ENCODE data around the gene SAP130.

The SAP130 gene

GRCh38 chr2:128064353-128064752 lies 36.5 kb upstream of the SAP130 start:
- no peaks in the 10 kb centered on the region for H3K79me1 ChIP-seq (ENCODE audit: low read depth, low read length)
- no peak overlapping the region for H3K4ac ChIP-seq (ENCODE audit: low read length)
- no peak overlapping the region for H2BK120ac ChIP-seq (ENCODE audit: low read depth, low read length)
- H3K27me3 ChIP-seq (ENCODE audit: control insufficient read depth in 3 of 3, insufficient read depth in 3 of 3, low read depth in 1 of 3, low read length in 3 of 3) = no peaks in the 10 kb centered on the region
- H3K18ac ChIP-seq (ENCODE audit: low read length) = no peak overlapping the region
- no peak overlapping the region for H2BK15ac ChIP-seq (ENCODE audit: low read length)
- no peaks in the 10 kb centered on the region for H3K36me3 ChIP-seq (replicated peaks in 1 of 2; ENCODE audit: control insufficient read depth in 2 of 2, insufficient read depth in 2 of 2, low read length in 2 of 2)
- H3K4me2 ChIP-seq (ENCODE audit: insufficient read depth, low read length, poor library complexity, severe bottlenecking) = no peak overlapping the region
- no peak overlapping the region for H3K14ac ChIP-seq (ENCODE audit: low read length)
- H2BK5ac ChIP-seq (ENCODE audit: low read length) = no peak overlapping the region
- no peak overlapping the region for H2AFZ ChIP-seq (ENCODE audit: low read length)
- no peaks in the 10 kb centered on the region for H3K4me1 ChIP-seq (ENCODE audit: control insufficient read depth in 2 of 2, insufficient read depth in 1 of 2, low read depth in 1 of 2, low read length in 2 of 2)
- H4K8ac ChIP-seq (ENCODE audit: low read depth, low read length) = no peak overlapping the region
- no peak overlapping the region for H2AK5ac ChIP-seq (ENCODE audit: low read depth, low read length)
- H2BK12ac ChIP-seq (ENCODE audit: low read length) = no peak overlapping the region
- no peak for DNase-seq (ENCODE audit: low spot score)
- H4K91ac ChIP-seq (ENCODE audit: low read depth, low read length, poor library complexity) = no peak overlapping the region
- no peak overlapping the region for H3K4me3 ChIP-seq (ENCODE audit: low read length in 2 of 2)
- no CpG with 5 or more reads among the region's 1 CpG for WGBS, 2 donors (ENCODE audit: extremely low coverage in 2 of 2, insufficient read length in 2 of 2, insufficient replicate concordance in 1 of 2)
- no peak overlapping the region for H3K9ac ChIP-seq (ENCODE audit: low read depth, low read length, poor library complexity)
- H3K27ac ChIP-seq (replicated peaks; ENCODE audit: low read length) = no peak overlapping the region
- H3K23ac ChIP-seq (ENCODE audit: low read depth, low read length, poor library complexity) = no peak overlapping the region
- H3K9me3 ChIP-seq (replicated peaks in 1 of 2; ENCODE audit: control insufficient read depth in 2 of 2, insufficient read depth in 1 of 2, low read depth in 1 of 2, low read length in 2 of 2) = no peaks in the 10 kb centered on the region

GRCh38 chr2:128062571-128062970 lies 34.7 kb upstream of the SAP130 start:
- Histone ChIP-seq H2BK5ac (ENCODE audit: low read length) (no peak overlapping the region), H2AK5ac (ENCODE audit: low read depth, low read length) (no peak overlapping the region), H3K36me3 (replicated peaks in 1 of 2; ENCODE audit: control insufficient read depth in 2 of 2, insufficient read depth in 2 of 2, low read length in 2 of 2) (no peaks in the 10 kb centered on the region), H3K14ac (ENCODE audit: low read length) (no peak overlapping the region), H3K9ac (ENCODE audit: low read depth, low read length, poor library complexity) (no peak overlapping the region), H3K27me3 (ENCODE audit: control insufficient read depth in 3 of 3, insufficient read depth in 3 of 3, low read depth in 1 of 3, low read length in 3 of 3) (no peaks in the 10 kb centered on the region), H4K91ac (ENCODE audit: low read depth, low read length, poor library complexity) (no peak overlapping the region), H3K4me1 (ENCODE audit: control insufficient read depth in 2 of 2, insufficient read depth in 1 of 2, low read depth in 1 of 2, low read length in 2 of 2) (peaks cover 0 to 3% of the 10 kb centered on the region in 2 donors), H2AFZ (ENCODE audit: low read length) (no peak overlapping the region), H3K4me2 (ENCODE audit: insufficient read depth, low read length, poor library complexity, severe bottlenecking) (no peak overlapping the region), H3K4ac (ENCODE audit: low read length) (no peak overlapping the region), H3K9me3 (replicated peaks in 1 of 2; ENCODE audit: control insufficient read depth in 2 of 2, insufficient read depth in 1 of 2, low read depth in 1 of 2, low read length in 2 of 2) (no peaks in the 10 kb centered on the region), H3K27ac (replicated peaks; ENCODE audit: low read length) (no peak overlapping the region), H3K4me3 (ENCODE audit: low read length in 2 of 2) (no peak overlapping the region), H3K79me1 (ENCODE audit: low read depth, low read length) (no peaks in the 10 kb centered on the region), H4K8ac (ENCODE audit: low read depth, low read length) (no peak overlapping the region), H2BK15ac (ENCODE audit: low read length) (no peak overlapping the region), H2BK120ac (ENCODE audit: low read depth, low read length) (no peak overlapping the region), H3K23ac (ENCODE audit: low read depth, low read length, poor library complexity) (no peak overlapping the region), H3K18ac (ENCODE audit: low read length) (no peak overlapping the region), H2BK12ac (ENCODE audit: low read length) (no peak overlapping the region)
- DNase-seq (ENCODE audit: low spot score) = no peak
- WGBS, 2 donors (ENCODE audit: extremely low coverage in 2 of 2, insufficient read length in 2 of 2, insufficient replicate concordance in 1 of 2) = no CpG with 5 or more reads among the region's 8 CpGs

- WGBS, 2 donors (ENCODE audit: extremely low coverage in 2 of 2, insufficient read length in 2 of 2, insufficient replicate concordance in 1 of 2) = no CpG with 5 or more reads among the region's 2 CpGs
- Histone ChIP-seq H3K4ac (ENCODE audit: low read length) (no peak overlapping the region), H3K27ac (replicated peaks; ENCODE audit: low read length) (no peak overlapping the region), H2BK12ac (ENCODE audit: low read length) (no peak overlapping the region), H4K8ac (ENCODE audit: low read depth, low read length) (no peak overlapping the region), H2BK120ac (ENCODE audit: low read depth, low read length) (no peak overlapping the region), H3K14ac (ENCODE audit: low read length) (no peak overlapping the region), H3K9me3 (replicated peaks in 1 of 2; ENCODE audit: control insufficient read depth in 2 of 2, insufficient read depth in 1 of 2, low read depth in 1 of 2, low read length in 2 of 2) (no peaks in the 10 kb centered on the region), H4K91ac (ENCODE audit: low read depth, low read length, poor library complexity) (no peak overlapping the region), H2BK5ac (ENCODE audit: low read length) (no peak overlapping the region), H2AK5ac (ENCODE audit: low read depth, low read length) (no peak overlapping the region), H3K23ac (ENCODE audit: low read depth, low read length, poor library complexity) (no peak overlapping the region), H3K4me3 (ENCODE audit: low read length in 2 of 2) (no peak overlapping the region), H3K79me1 (ENCODE audit: low read depth, low read length) (no peaks in the 10 kb centered on the region), H3K18ac (ENCODE audit: low read length) (no peak overlapping the region), H2BK15ac (ENCODE audit: low read length) (no peak overlapping the region), H3K27me3 (ENCODE audit: control insufficient read depth in 3 of 3, insufficient read depth in 3 of 3, low read depth in 1 of 3, low read length in 3 of 3) (no peaks in the 10 kb centered on the region), H2AFZ (ENCODE audit: low read length) (no peak overlapping the region), H3K4me2 (ENCODE audit: insufficient read depth, low read length, poor library complexity, severe bottlenecking) (no peak overlapping the region), H3K9ac (ENCODE audit: low read depth, low read length, poor library complexity) (no peak overlapping the region), H3K36me3 (replicated peaks in 1 of 2; ENCODE audit: control insufficient read depth in 2 of 2, insufficient read depth in 2 of 2, low read length in 2 of 2) (no peaks in the 10 kb centered on the region), H3K4me1 (ENCODE audit: control insufficient read depth in 2 of 2, insufficient read depth in 1 of 2, low read depth in 1 of 2, low read length in 2 of 2) (peaks cover 0 to 3% of the 10 kb centered on the region in 2 donors)
- no peak for DNase-seq (ENCODE audit: low spot score)
Measured at GRCh38 chr2:128058114-128058513, 30.3 kb upstream of the SAP130 start.

GRCh38 chr2:128057334-128057733 lies 29.5 kb upstream of the SAP130 start:
- Histone ChIP-seq H3K4me1 (ENCODE audit: control insufficient read depth in 2 of 2, insufficient read depth in 1 of 2, low read depth in 1 of 2, low read length in 2 of 2) (peaks cover 0 to 3% of the 10 kb centered on the region in 2 donors), H3K9me3 (replicated peaks in 1 of 2; ENCODE audit: control insufficient read depth in 2 of 2, insufficient read depth in 1 of 2, low read depth in 1 of 2, low read length in 2 of 2) (no peaks in the 10 kb centered on the region), H3K4me2 (ENCODE audit: insufficient read depth, low read length, poor library complexity, severe bottlenecking) (no peak overlapping the region), H3K27me3 (ENCODE audit: control insufficient read depth in 3 of 3, insufficient read depth in 3 of 3, low read depth in 1 of 3, low read length in 3 of 3) (no peaks in the 10 kb centered on the region), H4K91ac (ENCODE audit: low read depth, low read length, poor library complexity) (no peak overlapping the region), H2AFZ (ENCODE audit: low read length) (no peak overlapping the region), H2BK15ac (ENCODE audit: low read length) (no peak overlapping the region), H2BK120ac (ENCODE audit: low read depth, low read length) (no peak overlapping the region), H2AK5ac (ENCODE audit: low read depth, low read length) (no peak overlapping the region), H2BK5ac (ENCODE audit: low read length) (no peak overlapping the region), H3K18ac (ENCODE audit: low read length) (no peak overlapping the region), H3K4me3 (ENCODE audit: low read length in 2 of 2) (no peak overlapping the region), H4K8ac (ENCODE audit: low read depth, low read length) (no peak overlapping the region), H3K23ac (ENCODE audit: low read depth, low read length, poor library complexity) (no peak overlapping the region), H3K14ac (ENCODE audit: low read length) (no peak overlapping the region), H3K4ac (ENCODE audit: low read length) (no peak overlapping the region), H3K27ac (replicated peaks; ENCODE audit: low read length) (no peak overlapping the region), H3K9ac (ENCODE audit: low read depth, low read length, poor library complexity) (no peak overlapping the region), H3K79me1 (ENCODE audit: low read depth, low read length) (no peaks in the 10 kb centered on the region), H2BK12ac (ENCODE audit: low read length) (no peak overlapping the region), H3K36me3 (replicated peaks in 1 of 2; ENCODE audit: control insufficient read depth in 2 of 2, insufficient read depth in 2 of 2, low read length in 2 of 2) (no peaks in the 10 kb centered on the region)
- no CpG with 5 or more reads among the region's 3 CpGs for WGBS, 2 donors (ENCODE audit: extremely low coverage in 2 of 2, insufficient read length in 2 of 2, insufficient replicate concordance in 1 of 2)
- no peak for DNase-seq (ENCODE audit: low spot score)

Measured in neuronal stem cell (in vitro differentiated cells).